ENCODE measurements around the gene PROSER1.

PROSER1 gene

GRCh38 chr13:39048806-39049205, 10.9 kb upstream of the PROSER1 start:
- no peaks in the 10 kb centered on the region for H4K20me1 ChIP-seq (ENCODE audit: insufficient read depth, low read length)
- H3K9ac ChIP-seq (ENCODE audit: low read length): no peak overlapping the region
- no peaks in the 10 kb centered on the region for H3F3A ChIP-seq (ENCODE audit: insufficient read depth, low read length)
- H3K36me3 ChIP-seq (replicated peaks; ENCODE audit: insufficient read depth, low read length): no peaks in the 10 kb centered on the region
- H3K9me2 ChIP-seq (replicated peaks; ENCODE audit: insufficient read depth, low read length): no peaks in the 10 kb centered on the region
- H3K9me3 ChIP-seq (replicated peaks; ENCODE audit: insufficient read depth, low read length): no peaks in the 10 kb centered on the region
- H3K4me3 ChIP-seq (ENCODE audit: low read length): no peak overlapping the region
- H3K4me1 ChIP-seq (ENCODE audit: low read length): no peaks in the 10 kb centered on the region
- no peak overlapping the region for H2AFZ ChIP-seq (ENCODE audit: low read length)
- H3K27ac ChIP-seq (ENCODE audit: low read length): no peak overlapping the region
- no peak for DNase-seq
- no peak for TF ChIP-seq CTCF (IDR thresholded peaks at IDR 0.05; ENCODE audit: low read length)
- TF ChIP-seq EZH2 (optimal IDR thresholded peaks at IDR 0.05; ENCODE audit: low read depth, low read length): no peak
- TF ChIP-seq EZH2phosphoT487 (IDR thresholded peaks at IDR 0.05; ENCODE audit: low read length): no peak
- no peaks in the 10 kb centered on the region for H3K27me3 ChIP-seq (replicated peaks; ENCODE audit: insufficient read depth, low read length)
- no peak overlapping the region for H3K4me2 ChIP-seq (ENCODE audit: low read depth, low read length)
- H3K79me2 ChIP-seq (ENCODE audit: low read length): no peaks in the 10 kb centered on the region

GRCh38 chr13:39047560-39047959, 9.7 kb upstream of the PROSER1 start:
- Histone ChIP-seq H3K79me2 (ENCODE audit: low read length) (no peaks in the 10 kb centered on the region), H3K36me3 (replicated peaks; ENCODE audit: insufficient read depth, low read length) (no peaks in the 10 kb centered on the region), H4K20me1 (ENCODE audit: insufficient read depth, low read length) (no peaks in the 10 kb centered on the region), H3K4me3 (ENCODE audit: low read length) (no peak overlapping the region), H2AFZ (ENCODE audit: low read length) (no peak overlapping the region), H3K4me1 (ENCODE audit: low read length) (no peaks in the 10 kb centered on the region), H3K27ac (ENCODE audit: low read length) (no peak overlapping the region), H3K9me3 (replicated peaks; ENCODE audit: insufficient read depth, low read length) (no peaks in the 10 kb centered on the region), H3K27me3 (replicated peaks; ENCODE audit: insufficient read depth, low read length) (no peaks in the 10 kb centered on the region), H3K9ac (ENCODE audit: low read length) (no peak overlapping the region), H3K9me2 (replicated peaks; ENCODE audit: insufficient read depth, low read length) (no peaks in the 10 kb centered on the region), H3K4me2 (ENCODE audit: low read depth, low read length) (no peak overlapping the region), H3F3A (ENCODE audit: insufficient read depth, low read length) (no peaks in the 10 kb centered on the region)
- TF ChIP-seq CTCF (IDR thresholded peaks at IDR 0.05; ENCODE audit: low read length) (no peak), EZH2 (optimal IDR thresholded peaks at IDR 0.05; ENCODE audit: low read depth, low read length) (no peak), EZH2phosphoT487 (IDR thresholded peaks at IDR 0.05; ENCODE audit: low read length) (no peak)
- no peak for DNase-seq

DNA sequence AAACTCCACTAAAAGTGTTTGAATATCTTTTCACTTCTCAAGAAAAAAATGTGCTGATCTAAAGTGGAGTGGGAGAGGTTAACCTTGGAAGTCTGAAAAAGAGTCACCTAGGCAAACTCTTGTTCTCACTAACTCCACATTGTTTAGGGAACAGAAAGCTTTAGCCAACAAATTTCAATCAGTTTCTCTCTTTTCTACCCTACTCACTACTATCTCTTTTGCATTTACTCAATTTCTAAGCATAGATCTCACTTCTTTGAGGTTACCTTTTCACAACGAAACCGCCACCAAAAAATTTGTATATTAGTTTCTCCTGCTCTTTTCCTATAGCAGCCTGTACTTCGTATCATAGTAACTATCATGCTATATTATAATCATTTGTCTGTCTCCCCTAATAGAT, 6.6 kb upstream of the PROSER1 start:
- H3K9me3 ChIP-seq (replicated peaks; ENCODE audit: insufficient read depth, low read length): no peaks in the 10 kb centered on the region
- no peak for DNase-seq
- H3K4me2 ChIP-seq (ENCODE audit: low read depth, low read length): no peak overlapping the region
- H3K4me1 ChIP-seq (ENCODE audit: low read length): no peaks in the 10 kb centered on the region
- H3K4me3 ChIP-seq (ENCODE audit: low read length): no peak overlapping the region
- no peaks in the 10 kb centered on the region for H3K9me2 ChIP-seq (replicated peaks; ENCODE audit: insufficient read depth, low read length)
- H4K20me1 ChIP-seq (ENCODE audit: insufficient read depth, low read length): no peaks in the 10 kb centered on the region
- H3K27ac ChIP-seq (ENCODE audit: low read length): no peak overlapping the region
- no peaks in the 10 kb centered on the region for H3K36me3 ChIP-seq (replicated peaks; ENCODE audit: insufficient read depth, low read length)
- no peaks in the 10 kb centered on the region for H3K27me3 ChIP-seq (replicated peaks; ENCODE audit: insufficient read depth, low read length)
- no peak overlapping the region for H2AFZ ChIP-seq (ENCODE audit: low read length)
- peaks cover 2% of the 10 kb centered on the region for H3K79me2 ChIP-seq (ENCODE audit: low read length)
- H3K9ac ChIP-seq (ENCODE audit: low read length): no peak overlapping the region
- no peaks in the 10 kb centered on the region for H3F3A ChIP-seq (ENCODE audit: insufficient read depth, low read length)
- no peak for TF ChIP-seq EZH2 (optimal IDR thresholded peaks at IDR 0.05; ENCODE audit: low read depth, low read length)
- TF ChIP-seq CTCF (IDR thresholded peaks at IDR 0.05; ENCODE audit: low read length): no peak
- TF ChIP-seq EZH2phosphoT487 (IDR thresholded peaks at IDR 0.05; ENCODE audit: low read length): no peak

Measured in MM.1S (cell line).